B cell (primary cell): ENCODE results near the gene HPN.

Experiments used
- CTCF ChIP-seq: fragments of 200-600 bp; IDR thresholded peaks from one replicate; pipeline ENCODE4 v1.8.0; 2022; ENCODE audit warnings: antibody characterized with exemption, mild to moderate bottlenecking
- EZH2 ChIP-seq: IDR thresholded peaks from 2 replicates; pipeline ENCODE4 v1.6.1; 2012; ENCODE audit warnings: borderline replicate concordance, low read depth, mild to moderate bottlenecking, moderate library complexity, low read length; ENCODE audit not compliant: insufficient read depth, poor library complexity, severe bottlenecking

- TF ChIP-seq CTCF (no peak), EZH2 (no peak)
These were observed 7.9 kb downstream of the HPN start for GRCh38 chr19:35049456-35049855.
